Mucosa of descending colon (tissue), 3 donors: Measurements from ENCODE around the gene CENPP. TPM values are rescaled to one million over a fixed set of nuclear protein-coding genes. Genes with fewer than 3 reads are reported as not detected.

Experiments used
- ATAC-seq: fragments of 200-7000 bp; cut with Tn5 transposase; one replicate; pipeline ENCODE4 v1.9.1; 2020; ENCODE audit warnings: mild to moderate bottlenecking, moderate library complexity
- DNase-seq, 3 donors: peaks; one replicate each; pipeline ENCODE4 v3.0.0-alpha.2; 2020
- H3K36me3 ChIP-seq: fragments of 200-600 bp; one replicate; pipeline ENCODE4 v1.8.0; 2021; ENCODE audit warnings: low read depth, mild to moderate bottlenecking
- H3K4me1 ChIP-seq: fragments of 200-600 bp; one replicate; pipeline ENCODE4 v1.8.0; 2021; ENCODE audit warnings: low read depth, mild to moderate bottlenecking
- H3K4me3 ChIP-seq: fragments of 200-600 bp; one replicate; pipeline ENCODE4 v1.8.0; 2021; ENCODE audit warnings: mild to moderate bottlenecking
- H3K9me3 ChIP-seq: fragments of 200-600 bp; one replicate; pipeline ENCODE4 v1.8.0; 2021; ENCODE audit warnings: mild to moderate bottlenecking
- CTCF ChIP-seq: fragments of 200-600 bp; IDR thresholded peaks from one replicate; pipeline ENCODE4 v1.8.0; 2022; ENCODE audit warnings: antibody characterized with exemption, mild to moderate bottlenecking
- intact Hi-C, 2 donors: fragments of 100-400 bp; cut with DNase I in 1 of 2; cut with micrococcal nuclease in 1 of 2; formaldehyde crosslinking; loops; one replicate each; pipeline versions ENCODE4 v1.11.0 to v1.11.1; 2022; cut with DNase I, micrococcal nuclease
- total RNA-seq, 3 donors: library from RNA; stranded (reverse); fragmentation: NEBNext Ultra II Directional in 2 of 3; extraction: Animal tissue kit (Norgen Biotek cat#: 25700) in 2 of 3; gene quantifications; one replicate each; pipeline versions ENCODE4 v1.2.1 to v1.2.4, GENCODE V29; 2021 to 2023
- donor health status: DM: no; HTN: no; CAD: no; lungs with moderate emphysema.
- donor health status: DM: no; HTN: no; CAD: no.
- donor health status: DM: no; HTN: yes; CAD: no.

Gene CENPP
- total RNA-seq, 3 donors from 2014 or later, result 2.0 to 4.9 (median 3.3) TPM

GRCh38 chr9:92656537-92656925 lies 330.8 kb downstream of the CENPP start:
- ATAC-seq, result no peak
- no peaks in the 10 kb centered on the region for H3K4me1 ChIP-seq
- DNase-seq, result no peak
- no peaks in the 10 kb centered on the region for H3K9me3 ChIP-seq
- TF ChIP-seq CTCF, result no peak
- intact Hi-C loops, result no loop called here
- no peak overlapping the region for H3K4me3 ChIP-seq
- no peaks in the 10 kb centered on the region for H3K36me3 ChIP-seq

GRCh38 chr9:92657296-92658094 lies 331.7 kb downstream of the CENPP start:
- H3K36me3 ChIP-seq, result no peaks in the 10 kb centered on the region
- intact Hi-C loops, result no loop called here

GRCh38 chr9:92658176-92658575 lies 332.4 kb downstream of the CENPP start:
- no peak overlapping the region for H3K4me3 ChIP-seq
- intact Hi-C loops, result no loop called here
- DNase-seq (no peak), ATAC-seq (no peak)
- TF ChIP-seq CTCF, result no peak
- H3K9me3 ChIP-seq, result no peaks in the 10 kb centered on the region
- no peaks in the 10 kb centered on the region for H3K36me3 ChIP-seq
- H3K4me1 ChIP-seq, result no peaks in the 10 kb centered on the region

More at GRCh38 chr9:92657296-92658094, 331.7 kb downstream of the CENPP start:
- no peak overlapping the region for H3K4me3 ChIP-seq
- no peak for TF ChIP-seq CTCF
- DNase-seq, result no peak
- no peaks in the 10 kb centered on the region for H3K4me1 ChIP-seq
- H3K9me3 ChIP-seq, result no peaks in the 10 kb centered on the region
- ATAC-seq, result no peak

- TF ChIP-seq CTCF, result no peak
- no peak overlapping the region for H3K4me3 ChIP-seq
- no peaks in the 10 kb centered on the region for H3K36me3 ChIP-seq
- H3K4me1 ChIP-seq, result no peaks in the 10 kb centered on the region
- ATAC-seq (no peak), DNase-seq (no peak)
- no peaks in the 10 kb centered on the region for H3K9me3 ChIP-seq
- intact Hi-C loops, result no loop called here
Observed at GRCh38 chr9:92658611-92659010, 332.9 kb downstream of the CENPP start.

- Histone ChIP-seq H3K36me3 (no peaks in the 10 kb centered on the region), H3K4me1 (no peaks in the 10 kb centered on the region), H3K9me3 (no peaks in the 10 kb centered on the region), H3K4me3 (no peak overlapping the region)
- intact Hi-C loops, result no loop called here
- DNase-seq (no peak), ATAC-seq (no peak)
- no peak for TF ChIP-seq CTCF
Observed at GRCh38 chr9:92659601-92660000, 333.8 kb downstream of the CENPP start.
